HG03097 (cell line): Measurements from ENCODE around the gene GRK4.
"Not testable (repeated sequence)": the region's sequence is repeated elsewhere in the genome, so short reads cannot be mapped to it uniquely, and the experiment has no call there.

ENCODE experiments used
- ATAC-seq: cut with Tn5 transposase; IDR thresholded peaks from one replicate; pipeline ENCODE4 v1.9.1; 2021; ENCODE audit not compliant: unreplicated experiment, low FRiP score

Gene GRK4

DNA sequence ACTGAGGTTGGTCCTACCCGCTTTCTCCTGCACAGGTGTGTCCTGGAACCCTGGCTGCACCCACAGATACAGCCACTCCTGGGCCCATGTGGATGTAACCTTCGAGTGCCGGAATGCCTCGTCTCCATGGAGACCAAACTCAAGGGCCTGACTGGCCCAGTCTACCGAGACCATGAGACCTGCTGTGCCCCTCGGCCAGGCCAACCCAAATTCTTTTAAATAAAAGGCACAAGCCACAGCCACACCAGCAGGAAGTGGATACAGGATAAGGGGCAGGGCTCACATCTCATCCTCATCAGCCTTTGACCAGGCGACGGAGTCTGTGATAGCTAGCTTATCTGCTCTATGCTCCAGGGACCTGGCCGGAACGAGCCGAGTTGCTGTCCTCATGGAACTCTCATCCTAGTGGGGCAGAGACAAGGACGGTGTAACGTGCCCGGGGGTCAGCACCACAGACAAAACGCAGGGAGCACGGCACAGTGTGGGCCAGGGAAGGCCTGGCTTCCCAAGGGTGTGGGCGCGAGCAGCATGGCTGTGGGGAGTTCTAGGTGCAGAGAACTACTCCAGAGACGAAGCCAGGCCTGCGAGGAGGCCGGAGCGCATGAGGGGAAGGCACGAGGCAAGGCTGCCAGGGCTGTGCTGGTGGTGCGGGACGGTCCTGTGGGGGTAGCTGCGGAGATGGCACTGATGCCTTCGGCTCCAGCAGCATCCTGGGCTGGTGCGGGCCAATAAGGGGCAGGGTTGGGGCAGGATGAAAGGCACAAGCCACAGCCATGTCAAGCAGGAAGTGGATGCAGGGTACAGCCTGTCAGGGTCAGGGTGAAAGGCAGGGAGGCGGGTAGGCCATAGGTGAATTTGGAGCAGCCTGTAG lies 22.9 kb upstream of the GRK4 start:
- no peak for ATAC-seq

DNA sequence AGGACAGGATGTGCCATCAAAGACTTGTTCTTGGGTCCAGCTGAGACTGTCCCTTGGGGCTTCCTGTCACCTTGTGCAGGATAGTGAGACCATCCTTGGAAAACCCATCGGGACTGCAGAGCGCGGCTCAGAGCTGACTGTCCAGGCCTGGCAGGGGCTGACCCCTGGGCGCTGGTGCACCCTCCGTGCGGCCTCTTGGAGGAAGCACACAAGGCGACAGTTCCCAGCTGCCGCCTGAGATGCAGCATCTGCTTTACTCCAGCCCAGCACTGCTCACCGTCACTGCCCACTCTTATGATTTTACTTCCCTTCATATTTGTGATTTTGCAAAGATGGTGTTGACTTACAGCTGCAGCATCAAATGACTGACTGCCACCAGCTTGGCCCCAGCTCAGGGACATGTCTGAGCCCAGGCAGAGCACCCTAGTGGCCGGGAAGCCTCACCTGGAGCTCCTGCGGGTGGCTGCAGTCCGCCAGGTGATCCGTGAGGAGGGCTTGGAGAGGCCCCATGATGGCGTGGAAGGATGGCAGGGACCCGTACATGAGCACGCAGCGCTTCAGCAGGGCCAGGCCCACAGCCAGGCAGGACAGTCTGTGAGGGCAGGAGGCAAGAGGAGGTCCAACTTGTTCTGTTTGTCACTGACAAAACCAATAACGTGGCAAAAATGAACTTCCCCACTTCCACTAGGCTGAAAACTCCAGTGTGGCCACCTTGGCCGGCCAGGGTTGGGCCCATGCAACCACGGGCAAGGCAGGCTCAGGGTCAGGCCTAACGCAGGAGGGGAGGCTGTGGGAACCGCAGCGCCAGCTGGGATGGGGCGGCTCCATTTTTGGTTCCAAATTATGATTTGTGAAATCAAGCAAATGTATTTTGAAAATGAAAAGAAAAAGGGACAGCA lies 22.0 kb upstream of the GRK4 start:
- ATAC-seq: no peak

DNA sequence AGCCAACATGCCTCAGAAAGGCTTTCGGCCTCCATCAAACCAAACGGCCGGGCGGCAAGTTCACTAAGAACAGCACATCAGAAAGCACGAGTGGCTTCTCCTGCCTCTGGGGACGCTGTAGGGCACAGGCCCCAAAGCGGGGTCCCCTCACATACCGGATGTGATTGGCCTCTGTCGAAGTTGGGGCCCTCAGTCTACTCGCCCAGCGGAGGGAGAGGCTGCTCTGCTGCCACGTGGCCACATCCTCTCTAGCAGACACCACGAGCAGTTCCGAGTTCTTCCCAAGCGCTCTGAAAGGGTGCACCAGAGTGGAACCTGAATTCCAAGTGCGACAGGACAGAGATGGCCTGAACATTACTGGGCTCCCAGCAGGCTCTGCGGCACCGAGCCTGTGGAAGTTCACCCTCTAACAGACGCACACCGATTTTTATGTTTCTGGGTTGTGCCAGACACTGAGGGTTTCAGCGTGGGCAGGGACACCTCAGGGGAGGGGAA lies 21.3 kb upstream of the GRK4 start:
- ATAC-seq: no peak

DNA sequence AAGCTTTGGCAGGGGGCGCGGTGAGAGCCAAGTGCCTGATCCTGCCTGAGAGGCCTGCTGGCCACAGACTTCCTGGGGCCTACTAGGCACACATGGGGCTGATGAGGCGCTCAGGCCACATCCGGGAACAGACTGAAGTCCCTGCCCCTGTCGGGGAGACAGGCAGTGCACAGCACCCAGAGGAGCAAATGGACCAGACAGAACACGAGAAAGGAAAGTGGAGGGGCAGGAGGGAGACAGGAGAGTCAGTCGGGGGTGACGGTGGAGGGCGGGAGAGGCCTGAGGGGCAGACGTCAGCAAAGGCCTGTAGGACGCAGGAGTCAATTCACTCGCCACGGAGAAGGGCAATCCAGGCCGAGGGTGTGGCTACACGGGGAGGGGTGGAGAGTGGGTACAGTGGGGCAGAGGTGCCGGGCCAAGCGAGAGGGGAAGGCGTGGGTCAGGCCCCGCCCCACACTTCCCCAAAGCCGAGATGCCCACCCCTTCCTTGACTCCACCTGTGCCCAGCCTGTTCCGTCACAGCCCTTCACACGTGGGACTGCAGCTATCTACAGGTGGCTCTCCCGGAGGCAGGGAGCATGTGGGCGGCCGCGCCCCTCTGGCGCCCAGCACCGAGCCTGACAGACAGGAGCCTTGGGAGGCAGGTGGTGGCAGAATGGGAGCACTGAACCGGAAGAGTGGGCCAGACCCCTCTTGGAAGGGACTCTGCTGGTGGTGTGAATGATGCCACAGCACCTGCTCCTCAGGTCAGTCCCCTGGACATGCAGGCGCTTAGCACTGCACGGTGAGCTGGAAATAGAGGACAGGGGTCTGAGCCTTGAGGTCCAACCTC lies 20.6 kb upstream of the GRK4 start:
- ATAC-seq: no peak

DNA sequence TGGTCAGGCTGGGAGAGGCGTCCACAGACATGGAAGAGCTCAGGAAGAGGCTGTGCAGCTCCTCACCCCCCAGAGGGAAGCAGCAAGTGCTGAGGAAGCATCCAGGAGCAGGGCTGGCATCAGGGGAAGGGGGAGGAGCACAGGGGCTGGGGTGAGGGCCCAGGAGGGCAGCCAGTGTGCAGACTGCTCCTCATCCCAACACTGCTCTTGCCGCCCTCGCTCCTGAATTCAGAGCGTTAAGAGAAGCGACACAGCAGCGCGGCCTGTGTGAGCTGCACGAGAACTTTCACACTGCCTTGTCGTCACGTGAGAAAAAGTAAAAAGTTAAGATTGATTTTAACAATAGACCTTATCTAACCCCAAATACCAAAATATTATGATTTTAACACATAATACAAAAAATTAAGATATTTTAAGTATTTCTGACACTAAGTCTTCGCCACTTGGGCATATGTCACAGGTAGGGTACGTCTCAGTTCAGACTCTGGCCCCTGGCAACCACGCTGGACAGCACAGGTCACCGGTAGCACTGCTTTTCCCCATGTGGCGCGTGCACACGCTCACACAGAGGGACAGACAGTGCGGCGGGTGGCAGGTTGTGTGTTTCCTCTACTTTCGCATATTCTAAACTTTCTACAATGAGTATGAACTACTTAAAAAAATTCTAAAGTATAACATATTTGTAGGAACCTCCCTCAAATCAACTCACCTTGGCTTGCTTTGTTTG lies 19.8 kb upstream of the GRK4 start:
- ATAC-seq: no peak

DNA sequence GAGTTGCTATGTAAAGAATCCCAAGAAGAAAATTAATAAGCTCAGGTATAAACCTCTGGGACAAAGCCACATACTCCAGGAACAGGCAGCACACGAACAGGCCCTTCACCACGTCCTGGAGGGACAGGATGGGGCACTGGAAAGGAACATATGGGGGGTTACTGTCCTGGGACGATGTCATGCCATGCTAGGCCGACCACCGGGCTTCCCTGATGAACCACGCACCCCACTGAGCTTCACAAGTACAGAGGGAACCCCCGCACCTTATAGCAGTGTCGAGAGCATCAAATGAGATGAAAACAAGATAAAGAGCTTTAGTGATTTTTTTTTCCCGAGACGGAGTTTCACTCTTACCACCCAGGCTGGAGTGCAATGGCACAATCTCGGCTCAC lies 19.3 kb upstream of the GRK4 start:
- ATAC-seq: no peak

GRCh38 chr4:2944586-2945526 lies 18.5 kb upstream of the GRK4 start:
- ATAC-seq: no peak

DNA sequence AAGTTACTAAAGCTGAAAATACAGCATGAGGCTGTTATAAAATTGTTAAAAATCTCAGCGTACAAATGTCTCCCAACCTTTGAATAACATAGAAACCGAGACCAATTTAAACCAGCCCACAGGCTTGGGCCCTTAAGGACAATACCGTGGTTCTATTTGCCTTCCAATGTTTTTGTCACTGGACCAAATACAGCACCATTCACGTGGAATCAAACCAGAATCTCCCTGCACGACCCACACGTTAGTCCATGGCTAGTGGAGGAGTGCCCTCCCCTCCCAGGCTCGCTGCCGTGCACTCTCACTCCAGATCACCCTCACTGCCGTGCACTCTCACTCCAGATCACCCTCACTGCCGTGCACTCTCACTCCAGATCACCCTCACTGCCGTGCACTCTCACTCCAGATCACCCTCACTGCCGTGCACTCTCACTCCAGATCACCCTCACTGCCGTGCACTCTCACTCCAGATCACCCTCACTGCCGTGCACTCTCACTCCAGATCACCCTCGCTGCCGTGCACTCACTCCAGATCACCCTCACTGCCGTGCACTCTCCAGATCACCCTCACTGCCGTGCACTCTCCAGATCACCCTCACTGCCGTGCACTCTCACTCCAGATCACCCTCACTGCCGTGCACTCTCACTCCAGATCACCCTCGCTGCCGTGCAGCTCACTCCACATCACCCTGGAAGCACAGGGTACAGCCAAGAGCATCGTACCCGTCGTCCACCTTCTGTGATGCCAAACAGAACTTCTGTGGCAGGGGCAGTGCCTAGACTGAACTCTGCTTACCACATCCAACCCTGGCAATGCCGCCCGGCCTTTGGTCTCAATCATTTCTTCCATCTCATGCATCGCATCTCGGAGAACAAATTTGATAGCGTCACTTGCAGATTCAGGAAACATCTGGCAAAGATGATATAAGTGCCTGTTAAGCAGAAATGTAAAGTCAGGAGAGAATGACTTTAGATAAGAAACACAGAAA lies 17.5 kb upstream of the GRK4 start:
- ATAC-seq: not testable (repeated sequence)

DNA sequence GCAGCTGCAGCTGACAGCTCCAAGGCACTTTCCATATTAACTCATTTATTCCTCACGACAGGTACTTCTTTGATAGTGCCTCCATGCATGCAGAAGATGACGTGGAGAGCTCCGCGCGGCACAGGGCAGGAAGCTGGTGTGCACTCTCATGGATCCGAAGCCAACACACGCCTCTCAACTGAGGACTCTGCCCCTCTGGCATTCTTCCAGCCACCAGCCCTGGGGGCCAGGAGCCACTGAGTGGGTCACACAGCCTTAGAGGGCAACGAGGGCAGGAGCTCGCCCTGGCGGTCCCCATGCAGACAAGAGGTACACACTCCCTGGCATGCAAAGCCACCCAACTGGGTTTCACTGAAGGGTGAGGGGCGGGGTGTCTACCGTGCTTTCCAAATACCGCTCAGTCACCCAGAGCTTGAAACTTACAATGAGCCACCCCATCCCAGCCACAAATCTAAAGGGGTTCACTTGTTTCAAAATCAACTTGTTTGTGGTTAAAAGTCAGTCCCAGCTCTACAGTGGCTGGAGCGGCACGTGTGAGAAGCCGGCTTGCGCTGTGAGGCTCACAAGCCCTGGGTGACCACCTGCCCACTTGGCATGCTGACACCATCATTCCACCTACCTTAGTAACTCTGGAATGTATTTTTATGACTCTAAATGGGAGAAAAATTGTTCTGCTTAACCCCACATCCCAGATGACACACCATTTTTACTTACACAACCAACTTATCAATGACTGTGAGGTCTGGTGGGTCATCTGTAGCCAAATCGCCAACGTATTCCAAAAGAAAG lies 16.4 kb upstream of the GRK4 start:
- ATAC-seq: no peak

- ATAC-seq: no peak
These were observed 15.4 kb upstream of the GRK4 start for GRCh38 chr4:2947926-2948325.

GRCh38 chr4:2948895-2949781 lies 14.2 kb upstream of the GRK4 start:
- no peak for ATAC-seq

GRCh38 chr4:2949782-2950125 lies 13.6 kb upstream of the GRK4 start:
- no peak for ATAC-seq

GRCh38 chr4:2950221-2950989 lies 13.0 kb upstream of the GRK4 start:
- no peak for ATAC-seq

DNA sequence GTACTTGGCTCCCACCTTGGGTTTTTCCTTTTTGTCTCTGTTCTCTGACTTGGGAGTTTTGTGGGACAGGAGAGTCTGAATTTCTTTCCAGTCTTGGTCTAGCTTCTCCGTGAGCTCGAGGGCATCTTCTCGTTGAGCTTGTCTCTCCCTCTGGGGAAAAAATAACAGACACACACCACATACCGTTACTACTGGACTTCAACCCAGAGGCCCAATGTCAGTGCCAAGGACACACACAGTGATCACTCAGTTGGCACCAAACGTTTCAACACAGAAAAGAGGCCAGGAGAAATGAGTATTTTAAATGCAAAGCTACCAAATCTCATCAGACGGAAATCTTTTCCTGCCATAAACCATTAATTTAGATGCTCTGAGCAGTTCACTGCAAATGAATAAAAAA lies 9.9 kb upstream of the GRK4 start:
- no peak for ATAC-seq
